ENCODE measurements around the gene PDE7B. TPM values are rescaled to one million over a fixed set of nuclear protein-coding genes. Genes with fewer than 3 reads are reported as not detected.

Gene PDE7B
- total and polyA plus RNA-seq, 2 donors (not counting 1 experiment from before 2014, with no cell fraction given), result 2.6 to 7.5 TPM

DNA sequence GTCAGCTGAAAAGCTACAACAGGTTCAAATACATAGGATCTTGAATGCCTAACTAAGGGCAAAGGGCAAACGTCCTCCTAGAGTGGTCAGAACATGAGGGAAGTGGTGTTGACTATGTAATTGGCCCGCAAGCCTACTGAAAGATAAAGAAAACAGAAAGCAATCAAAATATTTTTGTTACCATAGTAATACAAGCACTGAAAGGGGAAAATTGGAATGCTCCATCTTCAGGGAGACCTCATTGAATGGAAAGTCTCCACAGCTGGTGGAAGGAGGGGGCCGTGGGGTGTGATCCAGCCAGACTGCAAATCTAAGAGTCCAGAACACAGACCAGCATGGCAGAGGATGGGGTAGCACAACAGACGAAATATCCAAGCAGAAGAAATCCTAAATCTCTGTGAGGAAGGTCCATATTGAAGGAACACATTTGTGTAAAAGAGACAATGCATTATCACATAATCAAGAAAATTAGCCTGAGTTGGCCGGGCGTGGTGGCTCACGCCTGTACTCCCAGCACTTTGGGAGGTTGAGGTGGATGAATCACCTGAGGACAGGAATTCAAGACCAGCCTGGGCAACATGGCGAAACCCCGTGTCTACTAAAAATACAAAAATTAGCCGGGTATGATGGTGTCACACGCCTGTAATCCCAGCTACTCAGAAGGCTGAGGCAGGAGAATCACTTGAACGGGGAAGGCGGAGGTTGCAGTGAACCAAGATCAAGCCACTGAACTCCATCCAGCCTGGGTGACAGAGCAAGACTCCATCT, 359.1 kb downstream of the PDE7B start:
- no peak overlapping the region for H3K27ac ChIP-seq (ENCODE audit: low read length in 2 of 2)
- no peak overlapping the region for H2AFZ ChIP-seq (ENCODE audit: insufficient read depth, low read depth, low read length, poor library complexity, severe bottlenecking)
- intact Hi-C loops (cut with micrococcal nuclease), result no loop called here
- CTCF ChIA-PET, result no interaction called here
- ATAC-seq (ENCODE audit: low read depth), result no peak
- no peaks in the 10 kb centered on the region for H3K36me3 ChIP-seq (replicated peaks in 1 of 2; ENCODE audit: control extremely low read depth in 1 of 2, control insufficient read depth in 1 of 2, extremely low read depth in 1 of 2, insufficient read depth in 2 of 2, low read length in 1 of 2)
- 98% methylated on average over 6 of the region's 13 CpGs for WGBS (ENCODE audit: insufficient coverage)
- no peaks in the 10 kb centered on the region for H3K4me1 ChIP-seq (ENCODE audit: control insufficient read depth in 2 of 2, insufficient read depth in 2 of 2, low read length in 2 of 2)
- H3K4me1 Mint-ChIP-seq, result no peaks in the 10 kb centered on the region
- no peaks in the 10 kb centered on the region for H4K20me1 ChIP-seq (ENCODE audit: control insufficient read depth, insufficient read depth, low read length, poor library complexity, severe bottlenecking)
- H3K9ac ChIP-seq (ENCODE audit: low read length), result no peak overlapping the region
- H3K4me2 ChIP-seq (replicated peaks; ENCODE audit: low read depth, low read length, poor library complexity, severe bottlenecking), result no peak overlapping the region
- no peaks in the 10 kb centered on the region for H3K9me3 Mint-ChIP-seq (ENCODE audit: insufficient read depth)
- peaks cover 0 to 2% (median 0%) of the 10 kb centered on the region in 4 experiments for H3K27me3 ChIP-seq (replicated peaks in 1 of 4; ENCODE audit: control extremely low read depth in 1 of 4, control insufficient read depth in 3 of 4, insufficient read depth in 4 of 4, low read length in 3 of 4)
- no peaks in the 10 kb centered on the region for H3K79me2 ChIP-seq (ENCODE audit: control insufficient read depth, insufficient read depth, low read length)
- no peak for DNase-seq
- POLR2A ChIA-PET, result no interaction called here
- TF ChIP-seq EZH2 (IDR thresholded peaks at IDR 0.05; ENCODE audit: borderline replicate concordance, insufficient read depth, low read depth, low read length, poor library complexity, severe bottlenecking), result no peak
- TF ChIP-seq, protein P1, sequence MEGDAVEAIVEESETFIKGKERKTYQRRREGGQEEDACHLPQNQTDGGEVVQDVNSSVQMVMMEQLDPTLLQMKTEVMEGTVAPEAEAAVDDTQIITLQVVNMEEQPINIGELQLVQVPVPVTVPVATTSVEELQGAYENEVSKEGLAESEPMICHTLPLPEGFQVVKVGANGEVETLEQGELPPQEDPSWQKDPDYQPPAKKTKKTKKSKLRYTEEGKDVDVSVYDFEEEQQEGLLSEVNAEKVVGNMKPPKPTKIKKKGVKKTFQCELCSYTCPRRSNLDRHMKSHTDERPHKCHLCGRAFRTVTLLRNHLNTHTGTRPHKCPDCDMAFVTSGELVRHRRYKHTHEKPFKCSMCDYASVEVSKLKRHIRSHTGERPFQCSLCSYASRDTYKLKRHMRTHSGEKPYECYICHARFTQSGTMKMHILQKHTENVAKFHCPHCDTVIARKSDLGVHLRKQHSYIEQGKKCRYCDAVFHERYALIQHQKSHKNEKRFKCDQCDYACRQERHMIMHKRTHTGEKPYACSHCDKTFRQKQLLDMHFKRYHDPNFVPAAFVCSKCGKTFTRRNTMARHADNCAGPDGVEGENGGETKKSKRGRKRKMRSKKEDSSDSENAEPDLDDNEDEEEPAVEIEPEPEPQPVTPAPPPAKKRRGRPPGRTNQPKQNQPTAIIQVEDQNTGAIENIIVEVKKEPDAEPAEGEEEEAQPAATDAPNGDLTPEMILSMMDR (IDR thresholded peaks at IDR 0.05), result no peak
- no peak overlapping the region for H3K4me3 Mint-ChIP-seq
- no peaks in the 10 kb centered on the region for H3K27me3 Mint-ChIP-seq
- H3K4me3 ChIP-seq (ENCODE audit: control extremely low read depth in 1 of 5, extremely low read depth in 1 of 5, insufficient read depth in 1 of 5, low read depth in 2 of 5, low read length in 4 of 5), result no peak overlapping the region
- no peaks in the 10 kb centered on the region for H3K9me3 ChIP-seq (ENCODE audit: control extremely low read depth in 1 of 3, control insufficient read depth in 2 of 3, insufficient read depth in 1 of 3, low read length in 2 of 3)
- no peak overlapping the region for H3K27ac Mint-ChIP-seq

DNA sequence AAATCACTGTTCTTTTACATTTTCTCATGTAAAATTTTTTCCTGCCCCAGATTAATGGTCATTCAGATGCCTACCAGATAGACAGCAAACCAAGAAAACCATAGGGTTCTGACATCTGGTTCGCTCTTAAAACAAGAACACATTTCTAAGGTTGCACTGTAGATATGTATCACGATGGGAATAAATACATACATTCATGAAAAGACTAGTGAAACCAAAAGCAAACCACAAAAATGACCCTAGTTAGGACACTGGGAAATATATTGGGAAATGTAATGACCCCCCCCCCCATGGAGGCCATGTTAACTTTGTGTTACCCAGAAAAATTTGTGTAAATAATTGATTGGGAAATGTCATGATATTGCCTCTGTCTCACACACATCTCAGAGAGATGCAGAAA, 361.1 kb downstream of the PDE7B start:
- Histone ChIP-seq H2AFZ (ENCODE audit: insufficient read depth, low read depth, low read length, poor library complexity, severe bottlenecking) (no peak overlapping the region), H3K36me3 (replicated peaks in 1 of 2; ENCODE audit: control extremely low read depth in 1 of 2, control insufficient read depth in 1 of 2, extremely low read depth in 1 of 2, insufficient read depth in 2 of 2, low read length in 1 of 2) (no peaks in the 10 kb centered on the region), H3K27me3 (replicated peaks in 1 of 4; ENCODE audit: control extremely low read depth in 1 of 4, control insufficient read depth in 3 of 4, insufficient read depth in 4 of 4, low read length in 3 of 4) (peaks cover 0 to 2% (median 0%) of the 10 kb centered on the region in 4 experiments), H3K4me2 (replicated peaks; ENCODE audit: low read depth, low read length, poor library complexity, severe bottlenecking) (no peak overlapping the region), H4K20me1 (ENCODE audit: control insufficient read depth, insufficient read depth, low read length, poor library complexity, severe bottlenecking) (no peaks in the 10 kb centered on the region), H3K9ac (ENCODE audit: low read length) (no peak overlapping the region), H3K9me3 (ENCODE audit: control extremely low read depth in 1 of 3, control insufficient read depth in 2 of 3, insufficient read depth in 1 of 3, low read length in 2 of 3) (no peaks in the 10 kb centered on the region), H3K79me2 (ENCODE audit: control insufficient read depth, insufficient read depth, low read length) (no peaks in the 10 kb centered on the region), H3K27ac (ENCODE audit: low read length in 2 of 2) (no peak overlapping the region), H3K4me3 (ENCODE audit: control extremely low read depth in 1 of 5, extremely low read depth in 1 of 5, insufficient read depth in 1 of 5, low read depth in 2 of 5, low read length in 4 of 5) (no peak overlapping the region), H3K4me1 (ENCODE audit: control insufficient read depth in 2 of 2, insufficient read depth in 2 of 2, low read length in 2 of 2) (no peaks in the 10 kb centered on the region)
- DNase-seq (no peak), ATAC-seq (ENCODE audit: low read depth) (no peak)
- Mint-ChIP-seq H3K27me3 (no peaks in the 10 kb centered on the region), H3K4me1 (no peaks in the 10 kb centered on the region), H3K27ac (no peak overlapping the region), H3K4me3 (no peak overlapping the region), H3K9me3 (ENCODE audit: insufficient read depth) (no peaks in the 10 kb centered on the region)
- CTCF ChIA-PET, result interaction anchor here (1.0 kb wide), 1 partner anchor 12 kb away, joined by 3 read pairs; no protein-coding TSS in a partner anchor
- intact Hi-C loops (cut with micrococcal nuclease), result no loop called here
- no peak for TF ChIP-seq EZH2 (IDR thresholded peaks at IDR 0.05; ENCODE audit: borderline replicate concordance, insufficient read depth, low read depth, low read length, poor library complexity, severe bottlenecking)
- TF ChIP-seq, protein P1 (IDR thresholded peaks at IDR 0.05), result no peak
- POLR2A ChIA-PET, result no interaction called here
- WGBS (ENCODE audit: insufficient coverage), result no CpG with 5 or more reads among the region's 2 CpGs
